COLO668 (cell line): ENCODE data around the gene ZC3H15.
"Not testable (repeated sequence)": the region's sequence is repeated elsewhere in the genome, so short reads cannot be mapped to it uniquely, and the experiment has no call there.

Source experiments
- DNase-seq: peaks from one replicate; lab custom pipeline; 2025; ENCODE audit not compliant: unreplicated experiment; lab: John Stamatoyannopoulos, UW

The ZC3H15 gene

GRCh38 chr2:186493564-186494085 lies 7.6 kb downstream of the ZC3H15 start:
- DNase-seq = no peak

- no peak for DNase-seq
Measured at GRCh38 chr2:186496401-186496800, 10.3 kb downstream of the ZC3H15 start.

GRCh38 chr2:186497928-186498327 lies 11.9 kb downstream of the ZC3H15 start:
- no peak for DNase-seq

GRCh38 chr2:186498834-186499233 lies 12.8 kb downstream of the ZC3H15 start:
- DNase-seq = no peak

- DNase-seq = no peak
Measured at GRCh38 chr2:186503827-186504606, 18.0 kb downstream of the ZC3H15 start.

GRCh38 chr2:186508263-186508662 lies 22.2 kb downstream of the ZC3H15 start:
- no peak for DNase-seq

- no peak for DNase-seq
Measured at GRCh38 chr2:186515376-186515775, 29.3 kb downstream of the ZC3H15 start.

GRCh38 chr2:186516396-186516795 lies 30.3 kb downstream of the ZC3H15 start:
- DNase-seq = no peak

GRCh38 chr2:186517090-186517489 lies 31.0 kb downstream of the ZC3H15 start:
- no peak for DNase-seq

GRCh38 chr2:186518291-186518690 lies 32.2 kb downstream of the ZC3H15 start:
- DNase-seq = no peak

- DNase-seq = no peak
Measured at GRCh38 chr2:186518945-186519344, 32.9 kb downstream of the ZC3H15 start.

- DNase-seq = not testable (repeated sequence)
Measured at GRCh38 chr2:186521570-186522153, 35.6 kb downstream of the ZC3H15 start.

GRCh38 chr2:186522450-186522849 lies 36.4 kb downstream of the ZC3H15 start:
- no peak for DNase-seq

GRCh38 chr2:186523791-186524190 lies 37.7 kb downstream of the ZC3H15 start:
- DNase-seq = no peak

- no peak for DNase-seq
Measured at GRCh38 chr2:186526281-186526680, 40.2 kb downstream of the ZC3H15 start.

- no peak for DNase-seq
Measured at GRCh38 chr2:186530314-186530713, 44.3 kb downstream of the ZC3H15 start.

- DNase-seq = no peak
Measured at GRCh38 chr2:186531257-186531775, 45.3 kb downstream of the ZC3H15 start.

GRCh38 chr2:186532891-186533290 lies 46.8 kb downstream of the ZC3H15 start:
- no peak for DNase-seq

GRCh38 chr2:186533717-186534116 lies 47.7 kb downstream of the ZC3H15 start:
- DNase-seq = no peak

- no peak for DNase-seq
Measured at GRCh38 chr2:186534406-186534805, 48.3 kb downstream of the ZC3H15 start.

GRCh38 chr2:186535861-186536260 lies 49.8 kb downstream of the ZC3H15 start:
- no peak for DNase-seq

- no peak for DNase-seq
Measured at GRCh38 chr2:186537019-186537418, 51.0 kb downstream of the ZC3H15 start.
